Fibroblast of skin of left quadriceps (primary cell): ENCODE data around the gene ABCD1.
"Not testable (repeated sequence)": the region's sequence is repeated elsewhere in the genome, so short reads cannot be mapped to it uniquely, and the experiment has no call there.

Source experiments
- DNase-seq, 2 experiments: peaks; one replicate each; pipeline ENCODE4 v3.0.0-alpha.2; 2013; ENCODE audit warnings: low read depth in 2 of 2

Gene ABCD1

DNA sequence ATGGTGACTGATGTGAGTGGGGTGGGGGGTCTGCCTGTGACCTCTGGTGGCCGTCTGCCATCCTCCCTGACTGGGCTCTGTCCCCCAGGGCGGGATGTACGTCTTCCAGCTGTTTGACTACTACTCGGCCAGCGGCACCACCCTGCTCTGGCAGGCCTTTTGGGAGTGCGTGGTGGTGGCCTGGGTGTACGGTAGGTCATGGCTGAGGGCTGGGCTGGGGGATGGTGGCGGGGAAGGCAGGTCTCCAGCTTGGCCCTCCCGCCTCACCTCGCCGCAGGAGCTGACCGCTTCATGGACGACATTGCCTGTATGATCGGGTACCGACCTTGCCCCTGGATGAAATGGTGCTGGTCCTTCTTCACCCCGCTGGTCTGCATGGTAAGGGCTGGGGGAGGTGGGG, 30.4 kb upstream of the ABCD1 start:
- DNase-seq: not testable (repeated sequence)

DNA sequence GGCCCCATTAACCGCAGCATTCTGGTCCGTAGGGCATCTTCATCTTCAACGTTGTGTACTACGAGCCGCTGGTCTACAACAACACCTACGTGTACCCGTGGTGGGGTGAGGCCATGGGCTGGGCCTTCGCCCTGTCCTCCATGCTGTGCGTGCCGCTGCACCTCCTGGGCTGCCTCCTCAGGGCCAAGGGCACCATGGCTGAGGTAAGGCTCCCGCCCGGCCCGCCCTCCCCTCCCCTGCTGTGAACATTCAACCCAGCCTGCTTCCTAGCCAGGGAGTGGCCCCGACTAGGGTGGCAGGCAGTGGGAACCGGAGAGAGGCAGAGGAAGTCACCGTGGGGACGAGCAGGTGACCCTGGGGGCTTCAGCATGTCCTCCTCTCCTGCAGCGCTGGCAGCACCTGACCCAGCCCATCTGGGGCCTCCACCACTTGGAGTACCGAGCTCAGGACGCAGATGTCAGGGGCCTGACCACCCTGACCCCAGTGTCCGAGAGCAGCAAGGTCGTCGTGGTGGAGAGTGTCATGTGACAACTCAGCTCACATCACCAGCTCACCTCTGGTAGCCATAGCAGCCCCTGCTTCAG, 29.9 kb upstream of the ABCD1 start:
- no peak for DNase-seq

DNA sequence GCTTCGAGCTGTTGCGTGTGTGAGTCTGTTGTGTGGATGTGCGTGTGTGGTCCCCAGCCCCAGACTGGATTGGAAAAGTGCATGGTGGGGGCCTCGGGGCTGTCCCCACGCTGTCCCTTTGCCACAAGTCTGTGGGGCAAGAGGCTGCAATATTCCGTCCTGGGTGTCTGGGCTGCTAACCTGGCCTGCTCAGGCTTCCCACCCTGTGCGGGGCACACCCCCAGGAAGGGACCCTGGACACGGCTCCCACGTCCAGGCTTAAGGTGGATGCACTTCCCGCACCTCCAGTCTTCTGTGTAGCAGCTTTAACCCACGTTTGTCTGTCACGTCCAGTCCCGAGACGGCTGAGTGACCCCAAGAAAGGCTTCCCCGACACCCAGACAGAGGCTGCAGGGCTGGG, 28.6 kb upstream of the ABCD1 start:
- DNase-seq: no peak

DNA sequence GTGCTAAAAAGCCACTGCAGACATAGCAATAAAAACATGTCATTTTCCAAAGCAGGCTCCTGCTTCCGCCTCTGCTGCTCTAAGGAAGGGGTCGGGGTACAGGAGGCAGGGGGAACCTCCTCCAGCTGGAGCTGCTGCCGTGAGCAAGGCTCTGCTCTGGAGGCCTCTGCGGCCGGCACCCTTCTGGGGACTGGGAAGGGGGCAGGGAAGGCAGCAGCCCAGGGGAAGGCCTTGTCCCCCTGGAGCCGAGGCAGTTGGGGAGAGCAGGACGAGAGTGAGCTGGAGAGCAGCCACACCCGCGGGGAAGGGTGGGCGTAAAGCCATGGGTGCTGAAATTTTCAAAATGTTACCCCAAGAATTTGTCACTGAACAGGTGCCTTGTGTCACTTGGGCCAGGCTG, 28.1 kb upstream of the ABCD1 start:
- not testable (repeated sequence) for DNase-seq

DNA sequence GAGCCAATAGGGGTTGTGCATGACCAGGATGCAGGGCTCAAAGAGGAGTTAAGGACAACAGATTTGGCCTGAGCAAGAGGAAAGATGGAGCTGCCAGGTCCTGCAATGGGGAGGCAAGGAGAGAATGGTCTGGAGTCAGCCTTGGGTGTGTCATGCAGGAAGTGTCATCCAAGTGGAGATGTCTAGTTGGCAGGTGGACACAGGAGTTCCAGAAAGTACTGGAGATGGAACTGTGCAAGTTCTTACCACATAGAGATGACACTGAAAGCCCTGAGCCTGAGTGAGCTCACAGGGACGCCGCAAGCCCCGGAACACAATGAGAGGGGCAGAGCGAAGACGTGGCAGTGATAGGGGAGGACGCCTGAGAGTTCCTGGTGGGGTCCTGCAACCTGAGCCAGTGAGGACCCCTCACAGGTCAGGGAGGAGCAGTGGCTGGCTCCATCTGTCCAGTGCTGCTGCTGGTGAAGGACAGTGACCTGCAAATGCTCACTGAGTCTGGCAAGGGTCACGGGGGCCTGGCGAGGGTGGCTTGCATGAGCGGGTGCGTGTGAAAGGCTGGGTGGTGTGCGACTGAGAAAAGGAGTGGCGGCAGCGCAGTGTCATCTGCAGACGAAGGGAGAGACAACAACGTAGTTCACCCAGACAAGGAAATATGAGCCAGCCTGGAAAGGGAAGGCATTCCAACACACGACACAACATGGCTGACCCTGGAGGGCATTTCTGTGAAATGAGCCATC, 27.5 kb upstream of the ABCD1 start:
- DNase-seq: not testable (repeated sequence)

DNA sequence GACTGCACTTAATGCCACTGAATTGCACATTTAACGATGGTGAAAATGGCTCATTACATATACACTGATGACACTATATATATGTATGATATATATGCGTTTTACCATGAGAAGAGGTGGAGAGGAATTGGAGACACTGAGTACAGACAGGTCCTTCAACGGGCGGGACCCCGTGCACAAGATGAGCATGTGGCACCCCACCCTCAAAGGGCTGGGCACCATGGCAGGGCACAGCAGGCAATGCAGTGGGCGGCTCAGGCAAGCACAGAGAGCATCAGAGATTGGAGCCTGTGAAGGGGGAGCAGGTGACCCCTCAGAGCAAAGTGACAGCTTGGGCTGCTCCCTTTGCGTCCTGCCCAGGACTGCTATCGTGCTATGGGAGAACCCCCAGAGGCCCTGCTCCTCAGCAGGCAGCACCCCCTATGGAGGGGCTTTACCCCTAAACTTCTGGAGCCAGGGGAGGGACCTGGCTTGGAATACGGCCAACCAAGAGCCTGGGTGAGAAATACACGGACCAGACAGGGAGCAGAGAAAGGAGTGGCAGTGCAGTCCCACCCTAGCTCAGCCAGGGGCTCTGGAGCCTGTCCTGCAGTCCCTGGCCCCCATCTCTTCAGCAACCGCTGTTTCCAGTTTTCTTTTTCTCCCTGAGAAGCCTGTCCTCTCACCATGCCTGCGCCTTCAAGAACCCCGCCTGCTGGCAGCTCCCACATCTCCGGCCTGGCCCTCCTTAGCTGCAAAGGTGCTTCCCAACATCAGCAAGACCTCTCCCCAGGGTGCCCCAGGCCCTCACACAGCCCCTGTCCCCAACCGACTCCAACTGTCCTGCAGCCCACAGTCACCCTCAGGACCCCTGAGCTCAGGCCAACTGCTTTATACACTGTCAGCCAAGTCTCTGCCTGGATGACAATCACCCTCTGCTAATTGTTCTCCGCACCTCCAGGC, 26.5 kb upstream of the ABCD1 start:
- no peak for DNase-seq

DNA sequence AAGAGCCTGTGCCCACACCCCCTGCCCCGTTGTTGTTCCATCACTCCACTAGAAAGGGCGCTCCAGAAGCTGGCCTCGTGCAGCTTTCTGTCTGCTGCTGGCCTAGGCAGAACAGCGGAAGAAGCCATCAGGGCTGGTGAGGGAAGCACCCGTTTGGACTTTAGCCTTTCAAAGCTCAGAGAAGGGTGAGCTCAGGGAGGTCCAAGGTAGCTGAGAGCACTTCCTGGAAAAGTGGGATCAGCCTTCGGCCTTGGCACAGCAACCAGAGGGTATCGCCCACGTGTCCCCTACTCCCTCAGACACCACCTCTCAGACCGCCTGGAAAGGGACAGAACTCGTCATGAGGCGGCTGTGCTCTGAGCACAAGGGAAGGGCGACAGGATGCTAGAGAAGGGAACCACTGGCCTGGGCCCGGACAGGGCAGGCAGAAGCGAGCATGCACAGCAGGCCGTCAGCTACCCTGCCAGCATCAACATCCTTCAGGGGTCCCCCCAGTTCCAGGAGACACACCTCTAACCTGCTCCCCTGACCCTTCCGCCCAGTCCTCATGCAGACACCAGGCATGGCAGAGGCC, 25.4 kb upstream of the ABCD1 start:
- DNase-seq: not testable (repeated sequence)

DNA sequence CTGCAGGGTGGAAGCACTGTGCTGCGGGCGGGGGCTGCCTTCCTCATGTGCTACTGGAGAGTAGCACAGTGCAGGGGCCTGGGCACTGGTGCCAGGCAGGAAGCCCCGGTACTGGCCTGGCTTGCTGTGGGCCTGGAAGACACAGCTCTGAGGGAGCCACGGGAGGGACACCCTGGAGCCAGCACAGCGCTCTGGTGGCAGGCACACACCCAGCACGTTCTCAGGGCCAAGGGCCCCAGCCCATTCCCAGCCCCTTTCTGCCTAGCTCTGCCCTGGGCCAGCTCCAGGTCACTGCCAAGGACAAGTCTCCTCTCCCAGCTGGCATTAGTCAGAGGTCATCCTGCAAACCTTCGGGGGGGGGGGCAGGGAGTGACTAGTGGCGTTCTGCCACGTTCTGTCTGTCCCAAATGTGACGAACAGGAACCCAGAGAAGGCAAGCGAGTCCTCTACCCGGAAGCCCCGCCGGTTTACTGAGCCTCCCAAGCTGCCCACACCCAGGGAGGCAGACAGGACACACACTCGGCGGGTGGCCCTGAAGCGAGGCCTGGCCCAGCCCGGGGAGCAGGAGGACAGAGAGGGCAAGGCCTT, 24.8 kb upstream of the ABCD1 start:
- DNase-seq: not testable (repeated sequence)

DNA sequence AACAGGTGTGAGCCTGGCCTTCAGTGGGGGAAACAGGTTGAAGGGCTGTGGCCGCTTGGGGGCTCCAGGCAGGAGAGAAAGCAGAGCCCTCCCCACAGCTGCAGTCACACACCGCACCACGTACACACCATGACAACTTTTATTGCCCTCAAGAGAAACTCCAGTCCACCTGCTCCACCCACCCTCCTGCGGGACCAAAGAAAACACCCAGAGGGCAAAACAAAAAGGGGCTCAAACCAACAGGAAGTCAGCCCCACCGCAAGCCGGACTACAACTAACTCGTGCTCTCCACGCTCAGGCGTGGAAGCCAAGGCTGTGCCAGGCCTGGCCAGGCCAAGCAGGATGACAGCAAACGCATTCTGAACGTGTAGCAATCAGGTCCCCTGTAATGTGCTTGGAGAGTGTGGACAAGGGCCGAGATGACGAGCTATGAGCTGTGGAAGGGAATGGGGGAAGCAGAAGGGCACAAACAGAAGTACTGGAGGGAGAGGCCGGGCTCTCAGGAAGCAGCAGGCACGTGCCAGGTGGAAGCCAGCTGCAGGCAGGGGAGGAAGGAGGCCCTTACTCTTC, 24.2 kb upstream of the ABCD1 start:
- DNase-seq: no peak

DNA sequence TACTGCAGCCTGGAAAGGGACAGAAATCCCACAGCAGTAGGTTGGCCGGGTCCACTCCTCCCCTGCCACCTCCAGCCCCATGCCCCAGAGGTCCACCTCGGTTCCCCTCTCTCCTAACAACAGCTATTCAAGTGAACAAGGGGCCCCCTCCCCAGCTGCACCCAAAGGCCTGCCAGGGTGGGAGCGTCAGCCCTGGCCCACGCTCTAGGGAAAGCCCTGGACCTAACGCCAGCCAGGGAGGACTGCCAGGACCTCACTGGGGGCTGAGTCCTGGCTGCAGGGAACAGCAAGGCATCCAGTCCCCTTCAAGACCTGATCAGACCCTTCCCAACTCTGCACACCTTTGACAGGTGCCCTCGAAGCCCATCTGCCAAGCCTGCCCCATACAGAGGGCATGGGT, 23.7 kb upstream of the ABCD1 start:
- DNase-seq: no peak

DNA sequence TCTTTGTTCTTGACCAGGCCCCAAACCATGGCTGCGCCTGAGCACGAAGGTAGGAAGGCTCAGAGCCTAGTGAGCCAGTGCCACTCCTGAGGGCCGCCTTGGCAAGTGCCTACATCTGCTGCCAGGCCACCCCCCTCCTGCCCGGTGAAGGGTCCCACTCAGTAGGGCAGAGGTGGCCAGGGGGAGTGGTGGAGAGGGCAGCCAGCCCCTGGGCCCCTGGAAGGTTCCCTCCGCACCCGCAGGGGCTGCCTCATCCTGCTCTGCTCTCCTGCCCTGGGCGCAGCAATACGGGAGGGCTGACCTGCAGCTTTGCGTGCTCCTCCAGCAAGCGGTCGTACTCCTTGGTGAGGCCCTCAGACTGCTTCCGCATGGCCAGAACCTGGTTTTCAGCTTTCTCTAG, 22.9 kb upstream of the ABCD1 start:
- no peak for DNase-seq

DNA sequence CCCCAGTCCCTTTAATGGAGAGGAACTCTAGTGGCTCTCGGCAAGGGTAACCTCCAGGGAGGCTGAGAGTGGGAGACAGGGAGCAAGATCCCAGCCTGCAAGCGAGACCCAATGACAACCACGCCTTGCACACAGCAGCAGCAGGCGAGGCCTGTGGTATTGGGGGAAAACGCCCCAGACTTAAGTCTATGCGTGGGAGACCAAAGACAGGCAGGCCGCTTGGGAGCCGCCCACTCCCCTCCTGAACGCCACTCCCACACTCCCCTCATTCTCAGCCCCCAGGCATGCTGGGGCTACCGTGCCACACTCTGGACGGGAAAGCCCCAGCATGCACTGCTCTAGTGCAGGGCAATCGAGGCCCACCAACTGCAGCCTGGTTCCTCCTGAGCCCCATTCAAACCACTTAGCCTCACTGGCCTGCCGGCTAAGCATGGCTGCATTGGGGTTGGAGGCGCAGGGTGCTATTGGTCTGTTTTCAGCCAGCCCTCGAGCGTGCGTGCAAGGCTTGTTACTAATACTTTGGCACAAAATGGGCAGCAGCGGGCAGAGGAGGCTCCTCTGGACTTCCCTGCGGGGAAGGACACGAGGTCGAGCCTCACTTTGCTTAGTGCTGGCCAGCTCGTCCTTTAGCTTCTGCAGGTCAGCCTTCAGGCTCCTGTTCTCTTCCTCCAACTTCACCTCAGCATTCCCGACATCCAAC, 22.2 kb upstream of the ABCD1 start:
- no peak for DNase-seq

DNA sequence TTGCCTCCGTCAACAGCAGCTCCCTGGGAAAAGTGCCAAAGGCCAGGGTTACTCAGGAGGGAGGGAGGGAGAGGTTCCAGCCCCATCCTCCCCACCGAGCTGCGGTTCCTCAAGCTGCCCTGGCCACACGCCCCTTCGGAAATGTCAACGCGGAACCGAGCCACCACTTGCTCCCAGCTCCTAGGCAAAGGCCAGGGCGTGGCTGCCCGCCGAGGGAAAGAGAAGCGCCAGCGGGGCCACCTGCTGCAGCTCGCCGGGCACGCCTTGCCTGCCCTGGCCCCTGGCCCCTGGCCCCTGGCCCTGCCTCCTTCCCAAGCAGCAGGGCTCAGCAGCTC, 21.7 kb upstream of the ABCD1 start:
- no peak for DNase-seq

DNA sequence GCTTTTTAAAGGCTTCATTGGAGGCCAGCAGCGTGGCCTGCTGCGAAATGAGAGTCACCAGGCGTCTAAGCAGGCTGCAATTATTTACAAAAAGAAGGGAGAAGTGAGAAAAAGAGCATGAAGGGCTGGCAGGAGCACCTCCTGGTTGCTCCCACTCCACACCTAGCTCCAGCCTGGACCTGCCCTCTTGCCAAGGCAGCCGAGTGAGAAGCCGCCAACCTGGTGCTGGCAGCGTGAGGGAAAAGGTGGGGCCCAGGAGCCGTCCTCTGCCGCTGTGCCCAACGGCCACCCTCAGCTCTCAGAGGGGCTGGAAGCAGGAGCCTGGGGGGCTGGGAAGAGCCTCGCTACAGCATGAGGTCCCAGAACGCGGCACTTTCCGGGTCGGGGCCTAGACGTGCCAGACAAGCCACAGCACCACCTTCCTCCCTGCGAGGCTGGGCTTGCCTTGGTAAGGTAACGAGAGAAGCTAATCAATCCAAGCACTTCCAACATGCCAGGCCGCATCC, 20.6 kb upstream of the ABCD1 start:
- DNase-seq: no peak

DNA sequence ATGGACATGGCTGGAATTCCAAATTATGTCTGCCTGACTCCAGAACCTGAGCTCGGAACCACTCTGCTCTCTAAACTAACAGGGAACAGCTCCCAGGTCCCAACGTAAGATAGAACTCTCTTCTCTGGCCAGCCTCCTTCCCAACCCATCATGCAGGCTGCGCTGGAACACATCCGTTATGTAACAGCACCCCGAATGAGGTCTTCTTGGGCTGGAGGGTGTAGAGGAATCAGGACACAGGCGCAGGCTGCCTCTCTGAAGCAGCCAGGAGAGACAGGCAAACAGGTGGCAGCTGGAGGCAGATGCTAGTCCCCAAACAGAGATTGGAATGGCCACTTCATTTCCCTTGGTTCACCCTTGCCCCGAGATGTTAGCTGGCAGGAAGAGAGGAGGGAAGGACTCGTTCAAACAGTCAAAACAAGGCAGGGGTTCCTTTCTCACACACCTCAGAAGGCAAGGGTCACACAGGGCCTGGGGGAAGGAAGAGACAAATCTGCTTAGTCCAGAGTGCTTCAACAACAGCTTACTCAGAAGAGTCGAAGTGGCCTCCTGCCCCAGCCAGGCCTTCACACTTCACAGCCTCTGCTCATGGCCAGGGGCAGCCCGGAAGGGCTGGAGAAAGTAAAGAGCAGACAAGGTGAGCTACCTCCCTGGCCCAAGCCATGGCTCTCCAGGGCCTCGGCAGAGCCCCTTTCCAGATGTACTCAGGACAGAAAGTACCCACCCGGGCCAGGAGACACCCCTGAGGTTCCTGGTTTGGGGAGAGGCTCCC, 19.8 kb upstream of the ABCD1 start:
- DNase-seq: not testable (repeated sequence)

DNA sequence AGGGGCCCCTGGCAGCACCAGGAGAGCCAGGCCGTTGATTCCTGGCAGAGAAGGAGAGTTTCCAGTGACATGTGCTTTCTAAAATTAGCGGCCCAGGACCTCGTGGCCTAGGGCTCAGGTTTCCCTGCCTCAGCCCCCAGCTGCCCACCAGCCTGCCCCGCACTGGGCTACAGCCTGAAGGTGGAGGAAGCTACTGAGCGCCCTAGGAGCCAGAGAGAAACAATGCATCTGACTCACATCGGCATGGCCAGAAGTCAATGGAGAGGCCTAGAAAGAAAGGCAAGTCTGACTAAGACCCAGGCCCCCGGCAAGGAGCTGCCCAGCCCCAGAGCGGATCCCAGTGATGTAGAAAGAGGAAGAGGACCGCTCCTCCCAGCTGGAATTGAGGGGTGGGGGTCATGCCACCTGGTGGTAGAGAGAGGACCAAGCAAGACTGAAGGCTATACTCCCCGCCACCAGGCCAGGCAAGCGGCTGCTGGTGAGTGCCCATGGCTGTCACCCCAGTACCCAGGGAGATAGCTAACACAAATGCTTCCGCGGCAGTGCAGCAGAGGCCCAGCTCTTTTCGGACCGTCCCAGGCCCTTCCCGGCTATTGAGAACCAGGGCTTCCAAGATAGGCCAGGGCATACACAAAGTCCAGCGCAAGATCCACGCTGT, 19.1 kb upstream of the ABCD1 start:
- DNase-seq: not testable (repeated sequence)

DNA sequence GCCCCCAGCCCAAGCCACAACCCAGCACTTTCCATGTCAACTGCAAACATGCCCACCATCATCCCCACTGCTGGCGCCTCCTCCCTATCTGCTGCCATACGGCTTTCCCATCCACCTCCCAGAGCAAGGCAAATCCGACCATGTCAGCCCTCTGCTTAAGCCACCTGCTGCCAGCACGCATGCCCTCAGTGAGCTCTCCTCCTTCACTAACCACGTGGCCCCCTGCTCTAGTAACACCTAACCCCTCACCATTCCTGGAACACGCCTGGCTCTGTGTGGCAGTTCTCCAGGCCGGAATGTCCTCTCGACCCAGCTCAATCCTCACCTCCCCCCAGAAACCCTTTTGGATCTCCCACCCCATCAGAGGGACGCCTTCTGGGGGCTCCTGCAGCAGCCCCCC, 17.9 kb upstream of the ABCD1 start:
- no peak for DNase-seq

DNA sequence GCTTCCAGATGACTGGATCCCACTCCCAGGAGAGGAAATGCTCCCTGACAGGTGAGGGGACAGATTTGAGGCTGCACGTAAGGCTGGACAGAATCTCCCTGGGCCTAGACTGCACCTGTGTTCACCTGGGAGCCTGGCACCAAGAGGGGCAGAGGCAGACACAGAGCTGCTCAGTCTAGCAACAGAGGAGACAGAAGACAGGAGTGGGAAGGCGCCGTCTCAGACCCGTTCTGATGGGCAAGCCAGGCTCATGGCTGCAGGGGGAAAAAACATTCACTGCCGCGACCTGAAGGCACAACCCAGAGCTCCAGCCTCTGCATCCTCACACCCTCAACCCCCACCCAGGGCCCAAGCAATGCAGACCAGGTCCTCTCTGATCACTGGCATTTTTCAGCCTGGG, 17.2 kb upstream of the ABCD1 start:
- DNase-seq: no peak

DNA sequence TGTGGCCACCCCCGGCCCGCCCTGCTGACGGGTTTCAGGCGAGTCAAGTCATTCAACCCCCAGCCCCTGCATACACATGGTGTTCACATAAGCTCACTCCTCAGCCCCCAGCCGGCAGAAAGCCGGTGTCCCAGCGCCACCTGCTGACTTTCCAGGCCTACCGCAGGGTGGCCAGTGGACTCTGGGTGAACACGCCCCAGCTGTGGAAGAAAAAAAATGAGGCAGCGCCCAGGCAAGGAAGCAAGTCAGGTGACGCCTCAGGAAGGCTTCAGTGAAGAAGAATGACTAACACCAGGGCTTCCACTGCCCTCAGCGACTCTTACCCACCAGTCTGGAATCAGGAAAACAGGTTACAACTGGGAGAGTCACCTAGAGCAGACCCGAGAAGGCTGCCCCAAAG, 16.2 kb upstream of the ABCD1 start:
- DNase-seq: peak; percentile 15 to 20
